H1 (cell line): ENCODE measurements around the gene ACYP2. TPM values are rescaled to one million over a fixed set of nuclear protein-coding genes. Genes with fewer than 3 reads are reported as not detected.

Experiments used
- CTCF ChIA-PET: fragments of 300-600 bp; sonication (Branson Sonifier 250); formaldehyde crosslinking; loops from one replicate; lab custom pipeline; 2021; ENCODE audit not compliant: partially characterized antibody; lab: Charles Lee
- POLR2A ChIA-PET: fragments of 300-600 bp; sonication (Branson Sonifier 250); formaldehyde crosslinking; loops from one replicate; lab custom pipeline; 2021; ENCODE audit warnings: inconsistent platforms; ENCODE audit not compliant: partially characterized antibody; lab: Charles Lee
- DNase-seq, 2 experiments: peaks; one replicate each; pipeline versions ENCODE4 v3.0.0 to v3.0.0-alpha.2; 2010 to 2022; ENCODE audit warnings: low spot score in 2 of 2, low read depth in 1 of 2, mixed read lengths in 1 of 2
- FAIRE-seq: peaks from 2 replicates; lab custom pipeline; 2011; peaks lifted over from hg19 to GRCh38; lab: Jason Lieb, UNC
- H2AFZ ChIP-seq: 2 replicates; pipeline ENCODE4 v1.8.1; 2012; ENCODE audit warnings: low read length, inconsistent platforms
- H2AK5ac ChIP-seq: 2 replicates; pipeline ENCODE4 v1.6.1; 2013; ENCODE audit warnings: low read depth, low read length
- H2BK120ac ChIP-seq: replicated peaks from 2 replicates; pipeline ENCODE3; 2013; ENCODE audit warnings: low read depth, low read length, inconsistent platforms
- H2BK12ac ChIP-seq: 2 replicates; pipeline ENCODE4 v1.6.1; 2013; ENCODE audit warnings: low read depth, low read length
- H2BK15ac ChIP-seq: 2 replicates; pipeline ENCODE4 v1.6.1; 2013; ENCODE audit warnings: low read length
- H2BK20ac ChIP-seq: 2 replicates; pipeline ENCODE4 v1.6.1; 2013; ENCODE audit warnings: low read length
- H2BK5ac ChIP-seq: 2 replicates; pipeline ENCODE4 v1.6.1; 2013; ENCODE audit warnings: low read depth, low read length
- H3K14ac ChIP-seq: 2 replicates; pipeline ENCODE4 v1.6.1; 2013; ENCODE audit warnings: inconsistent platforms; ENCODE audit not compliant: insufficient read length
- H3K18ac ChIP-seq: 2 replicates; pipeline ENCODE4 v1.6.1; 2013; ENCODE audit warnings: low read length; ENCODE audit errors: extremely low read depth
- H3K23ac ChIP-seq: 2 replicates; pipeline ENCODE4 v1.6.1; 2013; ENCODE audit warnings: inconsistent platforms; ENCODE audit not compliant: insufficient read length
- H3K23me2 ChIP-seq: 2 replicates; pipeline ENCODE4 v1.6.1; 2013; ENCODE audit warnings: low read depth, low read length
- H3K27ac ChIP-seq: 2 replicates; pipeline ENCODE4 v1.6.1; 2011; ENCODE audit warnings: low read depth, low read length, inconsistent platforms
- H3K27me3 ChIP-seq, 4 experiments: replicated peaks in 1 of 4; 1 replicate in 1 of 4; 2 replicates in 3 of 4; pipeline versions ENCODE4 v1.6.1 to v1.8.1; 2011 to 2013; ENCODE audit warnings: low read length in 3 of 4, mild to moderate bottlenecking in 3 of 4, inconsistent platforms in 2 of 4, mixed read lengths in 2 of 4, moderate library complexity in 1 of 4; ENCODE audit not compliant: control insufficient read depth in 3 of 4, insufficient read depth in 3 of 4; ENCODE audit errors: extremely low read depth in 1 of 4
- H3K36me3 ChIP-seq, 4 experiments: 2 replicates each; pipeline versions ENCODE4 v1.6.1 to v1.8.1; 2011 to 2013; ENCODE audit warnings: mild to moderate bottlenecking in 4 of 4, low read length in 3 of 4, moderate library complexity in 2 of 4, control low read depth in 1 of 4, inconsistent platforms in 1 of 4; ENCODE audit not compliant: insufficient read depth in 4 of 4, control insufficient read depth in 2 of 4
- H3K4ac ChIP-seq: replicated peaks from 2 replicates; pipeline ENCODE3; 2013; ENCODE audit warnings: low read length, low read depth, mixed read lengths, inconsistent platforms; ENCODE audit not compliant: insufficient read length
- H3K4me1 ChIP-seq, 4 experiments: replicated peaks in 1 of 4; 1 replicate in 1 of 4; 2 replicates in 3 of 4; pipeline versions ENCODE4 v1.6.1 to v1.8.1; 2011 to 2013; ENCODE audit warnings: low read length in 3 of 4, inconsistent platforms in 2 of 4, mixed read lengths in 1 of 4; ENCODE audit not compliant: insufficient read depth in 4 of 4, control insufficient read depth in 3 of 4
- H3K4me2 ChIP-seq, 2 experiments: 2 replicates each; pipeline versions ENCODE4 v1.6.1 to v1.8.1; 2011 to 2013; ENCODE audit warnings: low read depth in 2 of 2, low read length in 2 of 2, control low read depth in 1 of 2, inconsistent platforms in 1 of 2, mild to moderate bottlenecking in 1 of 2; ENCODE audit not compliant: insufficient read depth in 1 of 2
- H3K4me3 ChIP-seq, 4 experiments: fragments of 200-600, 300-600 bp in 1 of 4; sonication (generic), shearing (Covaris generic), sonication (Bioruptor Twin) in 1 of 4; 2 replicates each; pipeline versions ENCODE4 v1.5.1 to v1.8.1; 2011 to 2016; ENCODE audit warnings: low read length in 4 of 4, low read depth in 3 of 4, control low read depth in 2 of 4, inconsistent platforms in 2 of 4, mild to moderate bottlenecking in 2 of 4, mixed read lengths in 1 of 4, moderate library complexity in 1 of 4; ENCODE audit not compliant: insufficient read depth in 2 of 4; ENCODE audit errors: extremely low read depth in 1 of 4
- H3K56ac ChIP-seq: replicated peaks from 2 replicates; pipeline ENCODE3; 2013; ENCODE audit warnings: low read depth, mild to moderate bottlenecking, mixed read lengths, low read length, inconsistent platforms; ENCODE audit not compliant: insufficient read length
- H3K79me1 ChIP-seq: 2 replicates; pipeline ENCODE4 v1.6.1; 2013; ENCODE audit warnings: low read depth, low read length, control low read depth
- H3K79me2 ChIP-seq, 2 experiments: 2 replicates each; pipeline versions ENCODE4 v1.6.1 to v1.8.1; 2012 to 2013; ENCODE audit warnings: low read length in 2 of 2, mild to moderate bottlenecking in 2 of 2, inconsistent platforms in 1 of 2; ENCODE audit not compliant: insufficient read depth in 2 of 2, control insufficient read depth in 1 of 2
- H3K9ac ChIP-seq, 4 experiments: replicated peaks in 1 of 4; 1 replicate in 1 of 4; 2 replicates in 3 of 4; pipeline versions ENCODE4 v1.6.1 to v1.8.1; 2011 to 2013; ENCODE audit warnings: low read depth in 3 of 4, low read length in 3 of 4, control low read depth in 2 of 4, mild to moderate bottlenecking in 2 of 4, moderate library complexity in 2 of 4, inconsistent platforms in 1 of 4; ENCODE audit errors: extremely low read depth in 1 of 4
- H3K9me3 ChIP-seq, 2 experiments: 2 replicates each; pipeline versions ENCODE4 v1.6.1 to v1.8.1; 2012 to 2013; ENCODE audit warnings: mild to moderate bottlenecking in 2 of 2, moderate library complexity in 2 of 2, control low read depth in 1 of 2, inconsistent platforms in 1 of 2, low read depth in 1 of 2, low read length in 1 of 2, mixed read lengths in 1 of 2; ENCODE audit not compliant: insufficient read depth in 2 of 2
- H4K20me1 ChIP-seq, 2 experiments: replicated peaks in 1 of 2; 2 replicates each; pipeline versions ENCODE3 to v1.8.1; 2011 to 2013; ENCODE audit warnings: inconsistent platforms in 2 of 2, low read length in 2 of 2, mild to moderate bottlenecking in 1 of 2; ENCODE audit not compliant: insufficient read depth in 2 of 2, control insufficient read depth in 1 of 2
- H4K5ac ChIP-seq: 2 replicates; pipeline ENCODE4 v1.6.1; 2013; ENCODE audit warnings: low read length, low read depth, mixed read lengths, inconsistent platforms; ENCODE audit not compliant: insufficient read length
- H4K8ac ChIP-seq: 2 replicates; pipeline ENCODE4 v1.8.0; 2013; ENCODE audit warnings: mild to moderate bottlenecking, moderate library complexity, low read length, inconsistent platforms; ENCODE audit not compliant: insufficient read depth; ENCODE audit errors: extremely low read depth
- H4K91ac ChIP-seq: replicated peaks from 2 replicates; pipeline ENCODE3; 2013; ENCODE audit warnings: low read length, mixed read lengths, inconsistent platforms; ENCODE audit not compliant: insufficient read length
- BRCA1 ChIP-seq: IDR thresholded peaks from 2 replicates; pipeline ENCODE4 v1.6.1; 2012; ENCODE audit warnings: low read depth, low read length, improper control_type of control experiment
- HDAC2 ChIP-seq, 2 experiments: fragments of 300-600 bp in 1 of 2; sonication (generic) in 1 of 2; IDR thresholded peaks; 2 replicates each; pipeline ENCODE4 v1.6.1; 2011 to 2012; ENCODE audit warnings: low read depth in 2 of 2, low read length in 2 of 2, mild to moderate bottlenecking in 2 of 2, moderate library complexity in 2 of 2, borderline replicate concordance in 1 of 2, inconsistent platforms in 1 of 2
- NRF1 ChIP-seq: IDR thresholded peaks from 2 replicates; pipeline ENCODE4 v1.6.1; 2011; ENCODE audit warnings: mild to moderate bottlenecking, low read depth, low read length, improper control_type of control experiment
- SP2 ChIP-seq: IDR thresholded peaks from 2 replicates; pipeline ENCODE4 v1.6.1; 2012; ENCODE audit warnings: mild to moderate bottlenecking, low read length, inconsistent platforms
- TAF1 ChIP-seq: IDR thresholded peaks from 2 replicates; pipeline ENCODE4 v1.6.1; 2011; ENCODE audit warnings: mild to moderate bottlenecking, low read depth, low read length
- WGBS, 2 experiments: shearing (Covaris generic) in 1 of 2; methylation state at CpG; one replicate each; pipeline versions ENCODE4 v1.1.6 to v1.1.7; 2013 to 2015; ENCODE audit warnings: low lambda C conversion rate in 2 of 2, mixed read lengths in 2 of 2, inconsistent platforms in 1 of 2, low coverage in 1 of 2, missing lambda C conversion rate in 1 of 2; ENCODE audit not compliant: insufficient replicate concordance in 2 of 2, insufficient coverage in 1 of 2, insufficient read length in 1 of 2; ENCODE audit errors: extremely low coverage in 1 of 2, missing lambda C conversion rate in 1 of 2; 5-methylcytosine and 5-hydroxymethylcytosine counted together
- polyA plus RNA-seq, 7 experiments: library from polyadenylated mRNA; depleted of rRNA in 3 of 7; stranded (reverse) in 5 of 7; unstranded in 2 of 7; fragments of >200 nt in 5 of 7; fragments of 200-250 nt in 2 of 7; gene quantifications; 1 replicate in 5 of 7; 2 replicates in 1 of 7; 4 replicates in 1 of 7; pipeline versions ENCODE4 v1.2.1 to v1.2.3, GENCODE V29; 2011 to 2013; ENCODE audit warnings: missing spikeins in 2 of 7, mixed read lengths in 2 of 7
- total RNA-seq: library from RNA; stranded (reverse); fragmentation: NEBNext Ultra II Directional; extraction: Animal tissue kit (Norgen Biotek cat#: 25700); gene quantifications from 2 replicates; pipeline ENCODE4 v1.2.1, GENCODE V29; 2021

ACYP2 gene
- total and polyA plus RNA-seq, 2 of the 8 experiments (the other 6 are each of a cell fraction or from before 2014, with no cell fraction given), result 3.4 to 4.4 TPM

GRCh38 chr2:54233832-54234649, 118.6 kb downstream of the ACYP2 start:
- no peak overlapping the region for H3K23ac ChIP-seq
- H2BK20ac ChIP-seq, result no peak overlapping the region
- 0 out of 4 replicates have a peak, but pooled peaks cover 0 to 3% of the 10 kb centered on the region in 2 experiments for H3K9me3 ChIP-seq
- H2BK15ac ChIP-seq, result no peak overlapping the region
- no peak overlapping the region for H3K9ac ChIP-seq
- no peak overlapping the region for H3K4me3 ChIP-seq
- 54% methylated on average over 4 of the region's 4 CpGs; no CpG with 5 or more reads in 1 of the 2 experiments for WGBS, 2 experiments
- no peak overlapping the region for H2AK5ac ChIP-seq
- no peak overlapping the region for H4K8ac ChIP-seq
- CTCF ChIA-PET, result no interaction called here
- peaks cover 0 to 2% (median 0%) of the 10 kb centered on the region in 4 experiments; a peak in 2 of 7 replicates for H3K27me3 ChIP-seq
- no peak overlapping the region for H3K14ac ChIP-seq
- no peaks in the 10 kb centered on the region for H3K79me2 ChIP-seq
- H3K4ac ChIP-seq, result no peak overlapping the region
- no peak overlapping the region for H2BK5ac ChIP-seq
- no peaks in the 10 kb centered on the region for H4K20me1 ChIP-seq
- H2BK120ac ChIP-seq, result no peak overlapping the region
- H2BK12ac ChIP-seq, result no peak overlapping the region
- no peak overlapping the region for H4K91ac ChIP-seq
- POLR2A ChIA-PET, result no interaction called here
- FAIRE-seq (no peak), DNase-seq (no peak)
- no peak overlapping the region for H3K27ac ChIP-seq
- TF ChIP-seq TAF1 (no peak), BRCA1 (no peak), NRF1 (no peak), SP2 (no peak), HDAC2 (IDR thresholded peaks at IDR 0.05; ENCODE audit: borderline replicate concordance in 1 of 2, low read depth in 2 of 2, low read length in 2 of 2) (no peak)
- H3K23me2 ChIP-seq, result no peaks in the 10 kb centered on the region
- no peaks in the 10 kb centered on the region for H3K4me1 ChIP-seq
- no peak overlapping the region for H2AFZ ChIP-seq
- no peak overlapping the region for H3K56ac ChIP-seq
- no peaks in the 10 kb centered on the region for H3K36me3 ChIP-seq
- no peak overlapping the region for H3K18ac ChIP-seq
- no peak overlapping the region for H3K4me2 ChIP-seq
- H3K79me1 ChIP-seq, result no peaks in the 10 kb centered on the region
- no peak overlapping the region for H4K5ac ChIP-seq
